ENCODE results near the gene ODC1.

The ODC1 gene

GRCh38 chr2:10475221-10475722 is 27.1 kb upstream of the ODC1 start:
- no peak for DNase-seq (ENCODE audit: low read depth)
- in situ Hi-C loops (cut with HindIII; ENCODE audit: low sequenced_read_pairs), result no loop called here

GRCh38 chr2:10473121-10473756 is 25.1 kb upstream of the ODC1 start:
- H3K4me3 ChIP-seq (ENCODE audit: low read depth, low read length), result no peak overlapping the region
- in situ Hi-C loops (cut with HindIII; ENCODE audit: low sequenced_read_pairs), result no loop called here
- no peak for DNase-seq (ENCODE audit: low read depth)
- no peak for TF ChIP-seq CTCF (IDR thresholded peaks at IDR 0.05; ENCODE audit: low read depth, low read length, missing control alignments)

More at GRCh38 chr2:10475221-10475722, 27.1 kb upstream of the ODC1 start:
- no peak for TF ChIP-seq CTCF (IDR thresholded peaks at IDR 0.05; ENCODE audit: low read depth, low read length, missing control alignments)
- H3K4me3 ChIP-seq (ENCODE audit: low read depth, low read length), result no peak overlapping the region

- in situ Hi-C loops (cut with HindIII; ENCODE audit: low sequenced_read_pairs), result no loop called here
- DNase-seq (ENCODE audit: low read depth), result no peak
- no peak for TF ChIP-seq CTCF (IDR thresholded peaks at IDR 0.05; ENCODE audit: low read depth, low read length, missing control alignments)
- no peak overlapping the region for H3K4me3 ChIP-seq (ENCODE audit: low read depth, low read length)
Observed at GRCh38 chr2:10471955-10472354, 23.8 kb upstream of the ODC1 start.

GRCh38 chr2:10471046-10471571 is 23.0 kb upstream of the ODC1 start:
- no peak for TF ChIP-seq CTCF (IDR thresholded peaks at IDR 0.05; ENCODE audit: low read depth, low read length, missing control alignments)
- in situ Hi-C loops (cut with HindIII; ENCODE audit: low sequenced_read_pairs), result no loop called here
- no peak for DNase-seq (ENCODE audit: low read depth)
- H3K4me3 ChIP-seq (ENCODE audit: low read depth, low read length), result no peak overlapping the region

GRCh38 chr2:10469955-10470608 is 22.0 kb upstream of the ODC1 start:
- TF ChIP-seq CTCF (IDR thresholded peaks at IDR 0.05; ENCODE audit: low read depth, low read length, missing control alignments), result no peak
- no peak overlapping the region for H3K4me3 ChIP-seq (ENCODE audit: low read depth, low read length)
- no peak for DNase-seq (ENCODE audit: low read depth)
- in situ Hi-C loops (cut with HindIII; ENCODE audit: low sequenced_read_pairs), result no loop called here

GRCh38 chr2:10469301-10469700 is 21.2 kb upstream of the ODC1 start:
- H3K4me3 ChIP-seq (ENCODE audit: low read depth, low read length), result no peak overlapping the region
- in situ Hi-C loops (cut with HindIII; ENCODE audit: low sequenced_read_pairs), result no loop called here
- no peak for DNase-seq (ENCODE audit: low read depth)
- TF ChIP-seq CTCF (IDR thresholded peaks at IDR 0.05; ENCODE audit: low read depth, low read length, missing control alignments), result no peak
